ENCODE results near the gene MSANTD7.
"Not testable (repeated sequence)": the region's sequence is repeated elsewhere in the genome, so short reads cannot be mapped to it uniquely, and the experiment has no call there.

The MSANTD7 gene

DNA sequence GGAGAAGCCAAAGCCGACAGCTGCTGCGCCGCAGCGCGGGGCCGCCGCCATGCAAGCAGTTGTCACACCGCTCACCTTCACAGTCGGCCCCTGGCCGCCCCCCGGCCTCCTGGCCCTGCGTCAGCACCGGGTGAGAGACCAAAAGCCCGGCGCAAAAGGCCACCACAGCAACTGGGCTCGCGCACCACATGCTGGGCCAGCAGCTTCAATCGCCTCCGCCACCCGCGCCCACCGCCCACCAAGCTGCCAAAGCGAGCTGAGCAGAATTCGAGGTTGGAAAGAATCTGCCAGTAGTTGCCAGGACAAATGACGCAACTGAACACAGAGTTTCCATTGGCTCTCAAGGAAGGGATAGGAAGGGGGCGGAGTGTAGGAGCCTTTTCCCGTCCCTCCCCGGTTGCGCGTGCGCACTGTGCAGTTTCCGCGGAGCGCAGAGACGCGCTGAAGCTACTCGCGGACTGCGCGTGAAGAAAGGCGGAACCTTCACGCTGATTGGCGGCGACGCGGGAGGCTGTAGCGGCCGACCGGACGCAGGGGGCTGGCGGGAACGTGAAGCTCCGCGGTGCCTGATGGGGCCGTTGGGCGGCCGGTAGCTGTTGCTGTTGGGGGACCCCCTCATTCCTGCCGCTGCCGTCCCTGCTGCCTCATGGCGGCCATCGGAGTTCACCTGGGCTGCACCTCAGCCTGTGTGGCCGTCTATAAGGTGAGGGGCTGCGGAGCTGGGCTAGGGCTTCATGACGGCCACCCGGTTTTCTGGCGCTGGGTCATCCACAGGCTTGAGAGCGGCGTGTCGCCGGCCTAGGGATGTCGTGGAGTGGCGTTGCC, at the start of gene MSANTD7, which contains the start of the genes CDNF and HSPA14:
Gene MSANTD7, plus strand, starts transcription at position 550 of the 825 bp plus-strand sequence. CDS start 3,979 bp downstream, outside the sequence.
Gene CDNF, minus strand, starts transcription at position 281 of the 825 bp plus-strand sequence. Its CDS starts 91 bp downstream, at position 190.
Gene HSPA14, plus strand, starts transcription at position 550 of the 825 bp plus-strand sequence. Its CDS starts 97 bp downstream, at position 647.
- DNase-seq, result peak; percentile 100

DNA sequence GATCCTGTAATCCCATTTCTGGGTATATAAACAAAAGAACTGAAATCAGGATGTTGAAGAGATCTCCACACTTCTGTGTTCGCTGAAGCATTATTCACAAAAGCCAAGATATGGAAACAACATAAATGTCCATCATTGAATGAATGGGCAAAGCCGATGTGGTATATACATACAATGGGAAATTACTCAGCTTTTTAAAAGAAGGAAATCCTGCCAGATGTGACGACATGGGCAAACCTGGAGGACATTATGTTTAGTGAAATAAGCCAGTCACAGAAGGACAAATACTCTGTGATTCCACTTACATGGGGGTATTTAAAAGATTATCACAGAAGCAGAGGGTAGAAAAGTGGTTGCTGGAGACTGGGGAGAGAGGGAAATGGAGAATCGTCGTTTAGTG, 39.5 kb upstream of the MSANTD7 start:
- DNase-seq, result no peak

- no peak for DNase-seq
Measured at GRCh38 chr10:14800397-14800796, 37.7 kb upstream of the MSANTD7 start.

- DNase-seq, result no peak
Measured at GRCh38 chr10:14801723-14802122, 36.4 kb upstream of the MSANTD7 start.

- no peak for DNase-seq
Measured at GRCh38 chr10:14803827-14804226, 34.3 kb upstream of the MSANTD7 start.

- no peak for DNase-seq
Measured at GRCh38 chr10:14806318-14806717, 31.8 kb upstream of the MSANTD7 start.

DNA sequence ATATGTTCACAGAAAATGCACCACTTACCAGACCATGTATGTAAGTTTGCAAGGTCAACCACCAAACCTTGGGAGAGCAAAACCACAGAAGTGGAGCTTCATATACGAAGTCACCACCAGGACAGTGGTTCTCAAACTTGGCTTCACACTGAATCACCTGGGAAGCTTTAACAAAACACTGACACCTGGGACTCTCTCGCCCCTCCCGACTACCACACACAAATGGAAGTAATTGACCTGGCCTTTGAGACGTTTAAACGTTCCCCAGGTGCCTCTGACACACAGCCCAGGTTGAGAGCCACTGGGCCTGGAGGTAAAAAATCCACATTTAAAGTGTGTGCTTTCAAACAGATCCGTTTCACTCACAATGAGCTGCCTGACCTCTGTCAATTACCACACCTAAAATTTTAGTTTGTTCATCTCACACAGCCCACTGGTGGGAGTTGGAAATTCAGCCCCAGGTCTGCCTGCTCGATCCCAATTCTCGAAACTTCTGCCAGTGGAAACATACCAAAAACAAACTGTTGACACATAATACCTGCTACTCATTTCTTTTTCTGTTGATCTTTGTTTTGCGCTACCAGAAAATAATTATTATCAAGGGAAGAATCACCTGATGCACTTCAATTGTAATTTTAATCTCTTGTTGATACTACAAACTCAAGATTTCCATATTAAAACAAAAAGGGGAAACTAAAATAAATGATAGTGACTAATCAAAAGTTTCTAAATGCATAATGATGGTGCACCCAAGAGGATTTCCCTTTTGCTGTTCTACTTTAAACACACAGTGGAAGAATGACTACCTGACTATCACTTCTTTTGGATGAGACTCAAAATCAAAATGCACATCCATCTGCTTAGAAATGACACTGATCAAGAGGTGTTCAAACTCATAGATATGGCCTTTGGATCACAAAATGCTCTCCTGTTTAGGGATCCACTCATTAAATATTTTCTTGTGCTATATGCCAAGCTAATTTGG, 26.8 kb upstream of the MSANTD7 start:
- DNase-seq, result no peak

DNA sequence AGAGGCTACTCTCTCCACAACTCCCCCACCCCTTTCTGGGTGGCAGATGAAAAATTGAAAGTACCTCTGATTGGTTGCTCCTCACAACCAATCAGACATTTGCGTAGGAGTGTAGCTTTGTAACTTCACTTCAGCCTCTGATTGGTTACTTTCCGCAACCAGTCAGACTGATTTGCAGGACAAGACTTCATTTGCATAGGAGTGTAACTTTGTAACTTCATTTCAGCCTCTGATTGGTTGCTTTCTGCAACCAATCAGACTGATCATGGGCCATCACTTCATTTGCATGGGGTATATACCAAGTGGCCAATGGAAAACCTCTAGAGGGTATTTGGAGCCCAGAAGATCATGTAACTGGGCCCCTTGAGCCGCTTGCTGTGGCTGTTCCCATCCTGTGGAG, 25.8 kb upstream of the MSANTD7 start:
- DNase-seq, result no peak

GRCh38 chr10:14815681-14816080, 22.4 kb upstream of the MSANTD7 start:
- no peak for DNase-seq

- not testable (repeated sequence) for DNase-seq
Measured at GRCh38 chr10:14816717-14817116, 21.4 kb upstream of the MSANTD7 start.

DNA sequence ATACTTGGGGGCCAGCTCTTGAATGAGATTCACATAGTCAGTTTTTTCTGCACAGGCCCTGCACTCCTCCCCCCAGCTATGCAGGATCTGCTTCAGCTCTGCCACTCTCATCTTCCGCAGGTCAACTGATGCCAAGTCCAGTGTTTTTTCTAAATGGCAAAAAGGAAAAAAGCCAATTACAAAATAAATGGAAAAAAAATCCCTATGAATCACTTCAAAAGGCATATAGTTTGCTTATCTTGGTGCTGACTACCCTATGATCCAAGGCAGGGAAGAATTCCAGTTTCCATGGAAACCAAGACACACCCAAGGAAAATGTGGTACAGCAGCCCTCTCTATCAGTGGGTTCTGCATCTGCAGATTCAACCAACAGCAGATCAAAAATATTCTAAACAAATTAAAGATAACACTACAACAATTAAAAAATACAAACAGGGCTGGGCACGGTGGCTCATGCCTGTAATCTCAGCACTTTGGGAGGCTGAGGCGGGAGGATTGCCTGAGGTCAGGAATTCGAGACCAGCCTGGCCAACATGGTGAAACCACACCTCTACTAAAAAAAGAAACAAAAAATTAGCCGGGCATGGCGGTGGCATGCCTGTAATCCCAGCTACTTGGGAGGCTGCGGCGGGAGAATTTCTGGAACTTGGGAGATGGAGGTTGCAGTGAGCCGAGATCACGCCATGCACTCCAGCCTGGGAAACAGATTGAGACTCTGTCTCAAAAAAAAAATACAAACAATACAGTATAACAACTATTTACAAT, 17.9 kb upstream of the MSANTD7 start:
- no peak for DNase-seq

DNA sequence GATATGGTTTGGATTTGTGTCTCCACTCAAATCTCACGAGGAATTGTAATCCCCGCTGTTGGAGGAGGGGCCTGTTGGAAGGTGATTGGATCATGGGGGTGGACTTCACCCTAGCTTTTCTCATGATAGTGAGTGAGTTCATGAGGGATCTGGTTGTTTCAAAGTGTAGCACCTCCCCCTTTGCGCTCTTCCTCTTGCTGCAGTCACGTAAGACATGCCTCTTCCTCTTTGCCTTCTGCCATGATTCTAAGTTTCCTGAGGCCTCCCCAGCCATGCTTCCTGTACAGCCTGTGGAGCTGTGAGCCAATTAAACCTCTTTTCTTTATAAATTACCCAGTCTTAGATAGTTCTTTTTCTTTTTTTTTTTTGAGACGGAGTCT, 17.3 kb upstream of the MSANTD7 start:
- no peak for DNase-seq

DNA sequence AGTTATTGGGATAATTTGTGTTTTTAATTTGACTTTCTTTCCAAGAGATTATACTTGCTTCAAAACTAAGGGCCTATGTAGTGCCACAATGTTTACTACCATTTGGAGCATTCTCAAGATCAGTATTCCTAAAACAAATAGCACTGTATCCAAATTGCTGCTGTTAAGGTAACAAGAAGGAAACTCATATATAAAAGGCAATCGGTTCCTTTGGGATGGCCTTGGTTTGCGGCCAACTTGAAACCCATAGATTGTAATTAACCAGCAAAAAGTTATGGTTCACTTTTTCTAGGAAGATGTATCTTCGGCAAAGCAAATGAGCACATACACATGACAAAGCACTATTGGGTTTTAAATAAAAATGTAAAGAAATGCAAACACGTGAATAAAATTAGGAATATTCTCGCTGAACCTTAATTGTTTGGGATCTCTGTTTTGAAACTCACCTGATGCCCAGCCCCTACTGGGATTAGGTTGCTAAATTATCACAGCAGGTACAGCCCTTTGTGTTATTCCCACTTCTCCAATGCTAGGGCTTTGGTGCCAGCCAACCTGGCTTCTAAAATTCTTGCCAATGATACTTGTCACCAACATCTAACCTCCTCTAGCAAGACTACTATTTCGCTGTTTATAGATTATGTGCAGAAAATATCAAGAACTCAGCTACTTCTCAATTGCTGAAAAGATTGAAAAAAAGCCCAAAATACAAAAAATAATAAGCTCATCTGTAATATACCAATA, 16.3 kb upstream of the MSANTD7 start:
- no peak for DNase-seq

GRCh38 chr10:14822879-14823755, 15.0 kb upstream of the MSANTD7 start:
- DNase-seq, result peak; percentile 78

- DNase-seq, result no peak
Measured at GRCh38 chr10:14823966-14824365, 14.1 kb upstream of the MSANTD7 start.

GRCh38 chr10:14826076-14826829, 11.9 kb upstream of the MSANTD7 start:
- DNase-seq, result no peak

DNA sequence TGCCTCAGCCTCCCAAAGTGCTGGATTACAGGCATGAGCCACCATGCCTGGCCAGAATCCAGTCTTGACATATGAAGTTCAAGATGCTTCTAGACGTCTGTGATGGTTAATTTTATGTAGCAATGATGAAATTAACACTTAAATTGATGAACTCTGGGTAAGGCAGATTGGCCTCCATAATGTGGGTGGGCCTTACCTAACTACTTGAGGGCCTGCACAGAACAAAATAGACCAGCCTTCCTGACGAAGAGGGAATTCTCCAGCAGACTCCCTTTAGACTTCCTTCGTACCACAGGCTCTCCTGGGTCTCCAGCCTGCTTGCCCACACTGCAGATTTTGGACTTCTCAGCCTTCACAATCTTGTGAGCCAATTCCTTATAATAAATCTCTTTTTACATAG, 5.0 kb upstream of the MSANTD7 start:
- DNase-seq, result no peak

GRCh38 chr10:14836208-14836607, 1.9 kb upstream of the MSANTD7 start:
- no peak for DNase-seq

DNA sequence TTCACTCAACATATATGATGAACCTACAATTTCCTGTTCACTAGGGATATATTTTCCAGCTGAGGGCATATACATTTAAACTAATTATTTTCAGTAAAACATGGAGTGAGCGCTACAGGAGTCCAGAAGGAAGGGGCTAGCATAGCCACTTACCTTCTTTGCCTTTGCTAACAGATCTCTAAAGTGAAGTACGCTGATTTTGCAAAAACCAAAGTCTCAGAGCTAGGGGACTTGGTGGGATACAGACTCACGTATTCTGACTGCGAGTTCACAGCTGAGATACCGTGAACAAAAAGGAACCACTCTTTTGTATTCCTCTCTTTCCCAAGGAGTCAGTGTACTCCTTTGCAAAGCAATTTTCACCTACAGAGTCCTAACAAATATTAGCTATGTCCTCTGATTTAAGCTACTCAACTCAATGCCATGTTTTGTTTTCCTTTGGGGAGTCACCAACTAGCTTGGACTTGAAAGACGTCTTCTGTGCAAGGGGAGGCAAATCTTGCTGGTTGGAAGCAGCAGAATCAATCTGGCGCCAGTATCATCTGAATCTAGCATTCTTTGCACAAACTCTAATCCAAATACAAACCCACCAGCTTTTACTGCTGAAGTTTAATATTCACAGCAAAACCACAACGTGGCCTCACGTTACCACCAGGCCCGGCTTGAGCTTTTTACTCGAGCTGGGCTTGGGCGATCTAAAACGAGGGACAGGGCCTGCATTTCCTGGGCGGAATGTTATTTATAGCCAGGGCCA, 926 bp upstream of the MSANTD7 start:
- DNase-seq, result no peak

Data from DMS53 (cell line).